Renal cortex interstitium (tissue), 11 donors: ENCODE data around the gene EMCN. TPM values are rescaled to one million over a fixed set of nuclear protein-coding genes. Genes with fewer than 3 reads are reported as not detected.

ENCODE experiments used
- DNase-seq, 11 donors: peaks; one replicate each; pipeline ENCODE4 v3.0.0-alpha.2; 2013; ENCODE audit warnings: low read depth in 9 of 11, low spot score in 4 of 11; ENCODE audit errors: extremely low read depth in 1 of 11
- polyA plus RNA-seq, 3 donors: library from polyadenylated mRNA; unstranded; fragments of 120-200 nt; gene quantifications; one replicate each; pipeline ENCODE4 v1.2.1, GENCODE V29; 2013; ENCODE audit not compliant: insufficient read length in 3 of 3

Gene EMCN
- polyA plus RNA-seq, 3 donors, result 110 to 174 (median 137) TPM

GRCh38 chr4:100508691-100509090 lies 9.1 kb downstream of the EMCN start:
- no peak for DNase-seq

- DNase-seq, result no peak
Measured at GRCh38 chr4:100504086-100504874, 13.5 kb downstream of the EMCN start.

- DNase-seq, result no peak
Measured at GRCh38 chr4:100497791-100498190, 20.0 kb downstream of the EMCN start.

GRCh38 chr4:100495074-100495473 lies 22.7 kb downstream of the EMCN start:
- DNase-seq, result no peak

- DNase-seq, result no peak
Measured at GRCh38 chr4:100494166-100494565, 23.7 kb downstream of the EMCN start.

GRCh38 chr4:100493756-100494155 lies 24.1 kb downstream of the EMCN start:
- no peak for DNase-seq

GRCh38 chr4:100492129-100492528 lies 25.7 kb downstream of the EMCN start:
- DNase-seq, result no peak

GRCh38 chr4:100489305-100489704 lies 28.5 kb downstream of the EMCN start:
- DNase-seq, result no peak

GRCh38 chr4:100486496-100486895 lies 31.3 kb downstream of the EMCN start:
- no peak for DNase-seq

- no peak for DNase-seq
Measured at GRCh38 chr4:100483796-100484195, 34.0 kb downstream of the EMCN start.

- DNase-seq, result no peak
Measured at GRCh38 chr4:100479971-100480370, 37.9 kb downstream of the EMCN start.

- DNase-seq, result no peak
Measured at GRCh38 chr4:100469555-100469954, 48.3 kb downstream of the EMCN start.

GRCh38 chr4:100466501-100466900 lies 51.3 kb downstream of the EMCN start:
- DNase-seq, result no peak

GRCh38 chr4:100461807-100462605 lies 55.8 kb downstream of the EMCN start:
- DNase-seq, result no peak

- DNase-seq, result no peak
Measured at GRCh38 chr4:100450449-100450848, 67.4 kb downstream of the EMCN start.

- DNase-seq, result no peak
Measured at GRCh38 chr4:100431416-100431815, 86.4 kb downstream of the EMCN start.

GRCh38 chr4:100430451-100430850 lies 87.4 kb downstream of the EMCN start:
- no peak for DNase-seq

- DNase-seq, result no peak
Measured at GRCh38 chr4:100429616-100430015, 88.2 kb downstream of the EMCN start.

GRCh38 chr4:100428051-100428450 lies 89.8 kb downstream of the EMCN start:
- no peak for DNase-seq

- no peak for DNase-seq
Measured at GRCh38 chr4:100424376-100424775, 93.4 kb downstream of the EMCN start.
